Spleen (tissue), 11 donors: ENCODE data around the gene LCP1. TPM values are rescaled to one million over a fixed set of nuclear protein-coding genes. Genes with fewer than 3 reads are reported as not detected.

ENCODE experiments used
- DNase-seq: peaks from one replicate; pipeline ENCODE4 v3.0.0-alpha.2; 2020
- H3K27ac ChIP-seq, 8 donors: fragments of 200-600 bp; sonication (generic) in 7 of 8; 1 replicate in 4 of 8; 2 replicates in 4 of 8; pipeline versions ENCODE4 v1.5.0 to v1.8.0; 2016 to 2021; ENCODE audit warnings: inconsistent platforms in 4 of 8, mild to moderate bottlenecking in 4 of 8, moderate library complexity in 1 of 8
- H3K27me3 ChIP-seq, 7 donors: fragments of 200-600 bp; sonication (generic) in 6 of 7; replicated peaks in 1 of 7; 1 replicate in 4 of 7; 2 replicates in 3 of 7; pipeline versions ENCODE4 v1.5.0 to v1.8.0; 2016 to 2021; ENCODE audit warnings: inconsistent platforms in 3 of 7, mild to moderate bottlenecking in 1 of 7
- H3K36me3 ChIP-seq, 6 donors: fragments of 200-600 bp; sonication (generic) in 5 of 6; 1 replicate in 4 of 6; 2 replicates in 2 of 6; pipeline versions ENCODE4 v1.5.0 to v1.8.0; 2016 to 2021; ENCODE audit warnings: inconsistent platforms in 2 of 6
- H3K4me1 ChIP-seq, 6 donors: fragments of 200-600 bp; sonication (generic) in 5 of 6; 1 replicate in 3 of 6; 2 replicates in 3 of 6; pipeline versions ENCODE4 v1.5.0 to v1.8.0; 2016 to 2021; ENCODE audit warnings: inconsistent platforms in 3 of 6
- H3K4me3 ChIP-seq, 8 donors: fragments of 200-600 bp; sonication (generic) in 7 of 8; 1 replicate in 4 of 8; 2 replicates in 4 of 8; pipeline versions ENCODE4 v1.5.0 to v1.8.0; 2016 to 2021; ENCODE audit warnings: inconsistent platforms in 4 of 8, mild to moderate bottlenecking in 4 of 8, moderate library complexity in 2 of 8
- H3K9me3 ChIP-seq, 8 donors: fragments of 200-600 bp; sonication (generic) in 7 of 8; 1 replicate in 4 of 8; 2 replicates in 4 of 8; pipeline versions ENCODE4 v1.5.0 to v1.8.0; 2016 to 2021; ENCODE audit warnings: inconsistent platforms in 4 of 8
- CTCF ChIP-seq, 11 experiments: fragments of 200-600 bp in 7 of 11; fragments of 450-650 bp in 4 of 11; sonication (generic) in 4 of 11; IDR thresholded peaks in 8 of 11; conservative IDR thresholded peaks in 3 of 11; 1 replicate in 7 of 11; 2 replicates in 4 of 11; pipeline versions ENCODE4 v1.4.0 to v1.8.0; 2016 to 2021; ENCODE audit warnings: antibody characterized with exemption in 11 of 11, inconsistent platforms in 4 of 11, mild to moderate bottlenecking in 1 of 11
- POLR2A ChIP-seq, 3 donors: fragments of 450-650 bp; IDR thresholded peaks; one replicate each; pipeline ENCODE4 v1.5.1; 2017; ENCODE audit warnings: antibody characterized with exemption in 3 of 3, mild to moderate bottlenecking in 1 of 3
- POLR2AphosphoS5 ChIP-seq, 3 donors: sonication (generic); formaldehyde crosslinking; IDR thresholded peaks; one replicate each; pipeline ENCODE4 v1.5.1; 2017; ENCODE audit warnings: antibody characterized with exemption in 3 of 3
- WGBS, 5 donors: extraction: QIAGEN DNeasy Blood & Tissue Kit in 3 of 5; methylation state at CpG; one replicate each; pipeline versions ENCODE4 v1.1.5 to v1.1.7; 2013 to 2018; 5-methylcytosine and 5-hydroxymethylcytosine counted together
- intact Hi-C: fragments of 100-400 bp; cut with DNase I; formaldehyde crosslinking; loops from one replicate; pipeline ENCODE4 v1.15.0; 2023; ENCODE audit warnings: low total_unique reads
- polyA plus RNA-seq, 3 donors: library from polyadenylated mRNA; stranded (reverse); fragments of 200-250 nt; gene quantifications; one replicate each; pipeline ENCODE4 v1.2.1, GENCODE V29; 2013
- total RNA-seq, 7 donors: library from RNA; depleted of rRNA in 3 of 7; stranded (reverse); fragments of >200 nt in 3 of 7; fragmentation: NEBNext Ultra II Directional in 4 of 7; extraction: Animal tissue kit (Norgen Biotek cat#: 25700) in 4 of 7; gene quantifications; one replicate each; pipeline versions ENCODE4 v1.1.0 to v1.2.1, GENCODE V29; 2016 to 2021
- donor health status: healthy with polysubstance abuse.
- donor health status: DM: no; HTN: no; CAD: no; lungs with moderate emphysema.
- donor health status: DM: no; HTN: no; CAD: no.
- donor health status: Bipolar disorder and iron deficiency.
- donor health status: healthy.
- donor health status: DM: no; HTN: no; CAD: no.
- donor health status: DM: yes; HTN: yes; CAD: no.

LCP1 gene
- total and polyA plus RNA-seq, 10 donors = 155 to 968 (median 572) TPM

- no peak for DNase-seq
- peaks cover 0 to 38% (median 0%) of the 10 kb centered on the region in 6 donors for H3K36me3 ChIP-seq
- H3K27me3 ChIP-seq = no peaks in the 10 kb centered on the region
- 24 to 48% (median 35%) methylated on average over 2 of the region's 2 CpGs for WGBS, 5 donors
- peak overlapping the region; percentile 22 to 94 (median 86) for H3K27ac ChIP-seq
- intact Hi-C loops = loop anchor here (10.0 kb wide), 1 partner anchor 111 kb away; no protein-coding TSS in a partner anchor
- H3K9me3 ChIP-seq = no peaks in the 10 kb centered on the region
- H3K4me1 ChIP-seq = peaks cover 65 to 100% (median 90%) of the 10 kb centered on the region in 6 donors
- TF ChIP-seq POLR2A (IDR thresholded peaks at IDR 0.05) (no peak), CTCF (IDR thresholded peaks at IDR 0.05 in 8 of 11, conservative IDR thresholded peaks at IDR 0.05 in 3 of 11) (no peak), POLR2AphosphoS5 (IDR thresholded peaks at IDR 0.05) (peak in 1 of 3 donors; percentile 40)
- peak overlapping the region in 1 of 8 donors; percentile 49 for H3K4me3 ChIP-seq
These were observed 8.3 kb downstream of the LCP1 start for GRCh38 chr13:46173656-46174055.

- 20 to 36% (median 27%) methylated on average over 6 of the region's 6 CpGs for WGBS, 5 donors
- peaks cover 74 to 100% (median 92%) of the 10 kb centered on the region in 6 donors for H3K4me1 ChIP-seq
- DNase-seq = peak; percentile 85
- H3K36me3 ChIP-seq = peaks cover 0 to 47% (median 2%) of the 10 kb centered on the region in 6 donors
- no peaks in the 10 kb centered on the region for H3K27me3 ChIP-seq
- peak overlapping the region in 2 of 8 donors; percentile 17 to 49 for H3K4me3 ChIP-seq
- TF ChIP-seq POLR2A (IDR thresholded peaks at IDR 0.05) (no peak), POLR2AphosphoS5 (IDR thresholded peaks at IDR 0.05) (peak in 2 of 3 donors; percentile 33 to 76)
- peak overlapping the region; percentile 64 to 94 (median 86) for H3K27ac ChIP-seq
- intact Hi-C loops = loop anchor here (10.0 kb wide), 1 partner anchor 112 kb away; no protein-coding TSS in a partner anchor
- H3K9me3 ChIP-seq = no peaks in the 10 kb centered on the region
These were observed 9.4 kb downstream of the LCP1 start for GRCh38 chr13:46172531-46172991.

- DNase-seq = no peak
- Histone ChIP-seq H3K36me3 (peaks cover 0 to 43% (median 2%) of the 10 kb centered on the region in 6 donors), H3K4me1 (peaks cover 81 to 100% (median 99%) of the 10 kb centered on the region in 6 donors), H3K27ac (peak overlapping the region; percentile 64 to 94 (median 86)), H3K4me3 (peak overlapping the region in 3 of 8 donors; percentile 6 to 49 (median 17)), H3K27me3 (no peaks in the 10 kb centered on the region), H3K9me3 (no peaks in the 10 kb centered on the region)
- WGBS, 5 donors = 66 to 81% (median 76%) methylated on average over 7 of the region's 7 CpGs
- intact Hi-C loops = loop anchor here (10.0 kb wide), 1 partner anchor 113 kb away; no protein-coding TSS in a partner anchor
- TF ChIP-seq POLR2A (IDR thresholded peaks at IDR 0.05) (no peak), CTCF (IDR thresholded peaks at IDR 0.05 in 8 of 11, conservative IDR thresholded peaks at IDR 0.05 in 3 of 11) (no peak), POLR2AphosphoS5 (IDR thresholded peaks at IDR 0.05) (no peak)
These were observed 10.2 kb downstream of the LCP1 start for GRCh38 chr13:46171739-46172138.

GRCh38 chr13:46171217-46171616 is 10.8 kb downstream of the LCP1 start:
- peak overlapping the region; percentile 64 to 94 (median 86) for H3K27ac ChIP-seq
- intact Hi-C loops = loop anchor here (10.0 kb wide), 1 partner anchor 114 kb away; no protein-coding TSS in a partner anchor
- WGBS, 5 donors = 21 to 31% (median 28%) methylated on average over 4 of the region's 4 CpGs
- H3K4me3 ChIP-seq = peak overlapping the region in 5 of 8 donors; percentile 1 to 49 (median 17)
- peaks cover 85 to 100% (median 100%) of the 10 kb centered on the region in 6 donors for H3K4me1 ChIP-seq
- TF ChIP-seq POLR2A (IDR thresholded peaks at IDR 0.05) = no peak
- no peak for TF ChIP-seq POLR2AphosphoS5 (IDR thresholded peaks at IDR 0.05)
- no peak for TF ChIP-seq CTCF (IDR thresholded peaks at IDR 0.05 in 8 of 11, conservative IDR thresholded peaks at IDR 0.05 in 3 of 11)
- peaks cover 0 to 43% (median 2%) of the 10 kb centered on the region in 6 donors for H3K36me3 ChIP-seq
- H3K9me3 ChIP-seq = no peaks in the 10 kb centered on the region
- no peaks in the 10 kb centered on the region for H3K27me3 ChIP-seq
- no peak for DNase-seq
